ENCODE measurements around the gene DBNDD1.
"Not testable (repeated sequence)": the region's sequence is repeated elsewhere in the genome, so short reads cannot be mapped to it uniquely, and the experiment has no call there.

The DBNDD1 gene

DNA sequence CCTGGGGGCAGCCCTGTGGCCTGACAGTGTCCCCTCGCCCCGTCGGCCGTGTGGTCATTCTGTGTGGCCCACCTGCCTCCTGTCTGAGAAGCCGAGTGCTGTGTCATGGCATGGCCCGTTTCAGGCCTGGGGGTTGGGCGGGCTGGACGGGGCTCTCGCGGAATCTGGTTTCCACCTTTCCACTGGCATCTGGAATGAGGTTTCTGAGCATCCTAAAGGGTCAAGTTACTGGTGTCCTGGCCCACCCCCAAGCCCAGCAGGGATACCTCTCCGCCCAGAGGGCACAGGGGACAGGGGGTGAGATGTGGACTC is 7.8 kb downstream of the DBNDD1 start:
- DNase-seq (ENCODE audit: low read depth): no peak

DNA sequence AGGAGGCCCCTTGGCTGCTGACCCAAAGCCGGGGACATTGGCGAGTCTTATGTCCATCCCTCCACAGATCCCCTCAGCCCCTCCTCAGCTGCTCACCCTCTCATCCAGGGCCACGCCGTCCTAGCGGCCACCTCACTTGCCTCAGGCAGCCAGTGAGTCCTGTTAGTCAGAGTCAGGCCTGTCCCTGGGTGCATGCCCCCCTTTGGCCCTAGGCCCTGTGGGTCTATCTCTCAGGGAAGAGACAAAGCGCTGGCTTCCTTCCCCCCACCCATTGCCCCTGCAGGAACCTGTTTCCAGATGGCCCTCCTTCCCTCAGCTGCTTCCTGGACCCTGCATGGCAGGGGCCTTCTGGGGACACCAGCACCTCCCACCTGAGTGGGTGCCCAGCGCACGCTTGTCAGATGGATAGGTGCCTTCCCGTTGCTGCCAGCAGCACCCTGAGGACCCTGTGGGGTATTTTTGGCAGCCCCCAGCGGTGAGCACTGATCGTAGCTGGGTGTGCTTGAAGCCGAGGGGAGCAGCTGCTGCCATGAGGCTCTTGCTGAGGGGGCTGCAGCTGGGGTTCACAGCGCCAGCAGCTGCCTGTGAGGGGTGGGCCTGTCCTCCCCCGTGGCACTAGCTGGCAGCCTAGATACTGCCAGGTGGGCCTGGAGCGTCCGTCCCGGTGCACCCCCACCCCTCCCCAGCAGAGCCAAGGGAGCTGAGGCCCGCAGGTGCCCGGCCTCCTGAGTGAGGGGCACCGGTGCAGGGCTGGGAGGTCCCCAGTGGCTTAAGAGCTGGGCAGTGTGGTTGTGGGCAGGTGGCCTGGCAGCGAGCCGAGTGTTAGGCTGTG is 8.4 kb downstream of the DBNDD1 start:
- no peak for DNase-seq (ENCODE audit: low read depth)

DNA sequence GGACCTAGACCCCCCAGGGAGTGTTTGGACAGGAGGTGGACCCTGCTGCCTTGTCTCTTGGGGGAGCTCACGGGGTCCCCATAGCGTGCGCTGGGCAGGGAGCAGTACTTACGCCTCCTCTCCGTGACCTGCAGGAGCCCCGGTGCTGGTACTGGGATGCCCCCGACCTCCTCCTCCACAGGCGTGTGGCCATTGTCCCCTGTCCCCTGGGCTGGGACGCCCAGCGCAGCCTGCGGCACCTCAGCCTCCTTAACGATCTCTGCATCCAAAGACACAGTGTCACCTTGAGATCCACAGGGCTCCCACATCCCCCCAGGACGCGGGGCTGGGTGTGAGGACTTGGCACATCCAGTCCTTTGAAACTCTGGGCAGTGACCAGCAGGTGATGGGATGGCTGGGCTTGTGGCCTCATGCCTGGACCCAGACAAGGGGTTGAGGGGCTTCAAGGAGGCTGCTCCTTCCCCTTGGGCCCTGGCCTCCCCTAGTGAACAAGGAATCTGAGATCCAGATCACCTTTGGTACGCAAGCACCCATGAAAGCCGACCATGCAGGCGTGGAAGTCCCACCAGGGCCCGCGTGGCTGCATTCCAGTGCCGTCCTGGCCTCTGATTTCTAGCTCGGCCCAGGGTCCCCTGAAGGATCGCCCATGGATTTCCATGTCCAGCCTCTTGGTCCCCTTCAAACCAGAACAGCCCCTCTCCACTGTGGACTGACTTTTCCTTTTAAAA is 9.9 kb downstream of the DBNDD1 start:
- no peak for DNase-seq (ENCODE audit: low read depth)

DNA sequence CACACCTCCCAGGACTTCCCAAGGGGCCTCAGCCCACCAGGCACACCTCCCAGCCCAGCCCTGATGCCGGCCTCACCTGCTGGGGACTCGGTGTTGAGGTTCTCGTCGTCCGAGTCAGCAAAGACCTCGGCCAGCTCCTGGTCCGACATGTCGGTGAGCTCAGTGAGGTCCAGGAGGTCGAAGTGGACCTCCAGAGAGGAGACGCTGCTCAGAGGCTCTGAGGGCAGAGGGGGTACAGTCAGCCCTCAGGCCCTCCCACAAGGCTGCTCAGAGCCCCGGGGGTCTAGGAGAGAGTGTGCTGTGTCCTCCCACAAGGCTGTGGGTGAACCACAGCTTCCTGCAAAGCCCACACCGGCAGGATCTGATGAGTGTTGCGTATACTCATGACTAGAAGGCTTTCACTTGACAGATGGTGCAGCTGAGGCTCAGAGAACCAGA is 10.5 kb downstream of the DBNDD1 start:
- peak; percentile 32 for DNase-seq (ENCODE audit: low read depth)

DNA sequence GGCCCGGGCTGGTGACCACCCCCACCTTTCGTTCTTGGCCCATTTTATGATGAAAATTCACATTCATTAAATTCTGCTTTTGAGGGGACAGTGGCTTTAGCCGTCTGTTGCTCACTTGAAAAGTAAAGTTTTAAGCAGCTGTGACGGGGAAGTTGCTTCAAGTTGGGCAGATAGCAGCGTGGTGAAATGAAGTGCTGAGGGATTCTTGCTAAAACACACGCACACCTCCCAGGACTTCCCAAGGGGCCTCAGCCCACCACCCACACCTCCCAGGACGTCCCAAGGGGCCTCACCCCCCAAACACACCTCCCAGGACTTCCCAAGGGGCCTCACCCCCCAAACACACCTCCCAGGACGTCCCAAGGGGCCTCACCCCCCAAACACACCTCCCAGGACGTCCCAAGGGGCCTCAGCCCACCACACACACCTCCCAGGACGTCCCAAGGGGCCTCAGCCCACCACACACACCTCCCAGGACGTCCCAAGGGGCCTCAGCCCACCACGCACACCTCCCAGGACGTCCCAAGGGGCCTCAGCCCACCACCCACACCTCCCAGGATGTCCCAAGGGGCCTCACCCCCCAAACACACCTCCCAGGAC is 11.5 kb downstream of the DBNDD1 start:
- DNase-seq (ENCODE audit: low read depth): not testable (repeated sequence)

DNA sequence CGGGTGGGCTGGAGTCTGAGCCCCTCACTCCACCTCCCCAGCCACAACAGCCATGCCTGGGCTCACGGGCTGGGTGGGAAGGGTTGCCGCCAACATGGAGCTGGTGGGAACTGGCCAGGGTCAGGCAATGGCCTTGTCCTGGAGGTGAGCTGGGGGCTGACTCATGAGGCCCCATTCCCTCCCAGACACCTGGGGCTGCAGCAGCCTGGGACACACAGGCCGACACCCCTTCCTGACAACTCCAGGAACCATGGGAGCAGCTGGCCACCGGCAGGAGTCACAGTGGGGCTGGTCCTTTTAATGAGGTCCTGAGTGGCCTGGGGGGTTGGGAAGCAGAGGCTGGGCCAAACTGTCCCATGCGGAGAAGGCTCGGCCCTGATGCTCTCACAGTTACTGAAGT is 12.2 kb downstream of the DBNDD1 start:
- no peak for DNase-seq (ENCODE audit: low read depth)

DNA sequence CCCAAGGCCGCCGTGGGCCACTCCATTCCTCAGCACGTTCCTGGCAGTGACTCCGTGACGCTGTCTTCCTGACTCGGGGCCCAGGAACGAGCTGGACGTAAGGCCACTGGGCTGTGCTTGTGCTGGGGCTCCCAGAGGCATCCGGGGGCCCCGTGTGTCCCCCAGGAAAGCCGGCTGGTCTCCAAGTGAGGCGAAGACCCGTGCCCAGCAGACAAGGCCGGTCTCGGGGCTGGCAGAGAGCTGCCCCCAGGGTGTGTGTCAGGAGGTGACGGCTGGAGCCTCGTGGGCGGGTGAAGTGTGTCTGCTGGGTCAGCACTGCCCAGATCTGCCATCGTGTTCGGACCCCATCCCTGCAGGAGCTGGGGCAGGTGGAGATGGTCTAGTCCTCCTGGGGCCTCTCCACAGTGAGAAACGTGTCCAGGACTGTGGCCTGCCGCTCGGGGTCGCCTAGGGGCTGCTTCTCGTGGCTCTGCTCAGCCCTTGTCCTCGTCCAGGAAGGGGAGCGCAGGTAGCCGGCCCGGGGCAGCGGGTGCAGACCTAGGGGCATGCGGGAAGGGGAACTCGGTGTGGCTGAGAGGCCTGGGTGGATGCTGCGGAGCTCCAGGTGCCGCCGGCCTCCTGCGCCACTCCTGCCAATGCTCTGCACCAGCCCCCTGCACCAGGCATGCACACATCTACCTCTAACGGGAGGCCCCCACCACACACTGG is 13.1 kb downstream of the DBNDD1 start:
- DNase-seq (ENCODE audit: low read depth): no peak

DNA sequence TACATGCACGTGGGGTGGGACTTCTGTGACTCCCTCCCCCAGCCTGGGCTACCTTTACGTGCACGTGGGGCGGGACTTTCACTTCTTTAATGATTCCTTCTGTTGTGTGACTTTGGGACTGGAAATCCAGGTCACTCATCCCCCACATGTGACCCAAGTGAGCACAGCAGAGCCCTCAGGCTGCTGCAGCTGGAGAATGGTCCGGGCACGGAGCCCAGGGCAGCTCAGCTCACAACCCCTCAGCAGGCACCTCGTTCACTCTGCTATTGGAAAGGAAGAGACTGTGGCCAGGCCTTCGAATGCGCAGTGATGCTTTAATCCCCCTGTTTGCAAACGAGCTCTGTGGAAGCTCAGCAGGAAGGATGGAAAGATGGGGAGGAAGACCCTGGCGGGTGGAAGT is 14.7 kb downstream of the DBNDD1 start:
- no peak for DNase-seq (ENCODE audit: low read depth)

DNA sequence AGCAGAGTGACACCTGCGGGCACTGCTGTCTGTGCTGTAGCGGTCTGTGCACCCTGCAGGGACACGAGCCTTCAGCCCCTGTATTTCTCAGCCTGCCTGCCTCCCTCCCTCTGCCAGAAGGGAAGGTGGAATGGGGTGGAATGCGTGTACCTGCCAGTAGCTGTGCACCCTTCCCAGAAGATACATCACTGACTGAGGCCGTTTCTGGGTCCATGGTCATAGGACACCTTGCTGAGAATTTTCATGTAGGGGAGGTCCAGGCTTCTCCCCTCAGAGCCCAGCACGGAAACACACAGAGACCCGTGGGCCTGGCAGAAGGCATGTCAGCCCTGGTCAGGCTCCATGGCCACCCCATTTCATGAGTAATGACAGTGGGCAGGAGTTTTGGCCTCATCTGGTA is 16.5 kb downstream of the DBNDD1 start:
- no peak for DNase-seq (ENCODE audit: low read depth)

DNA sequence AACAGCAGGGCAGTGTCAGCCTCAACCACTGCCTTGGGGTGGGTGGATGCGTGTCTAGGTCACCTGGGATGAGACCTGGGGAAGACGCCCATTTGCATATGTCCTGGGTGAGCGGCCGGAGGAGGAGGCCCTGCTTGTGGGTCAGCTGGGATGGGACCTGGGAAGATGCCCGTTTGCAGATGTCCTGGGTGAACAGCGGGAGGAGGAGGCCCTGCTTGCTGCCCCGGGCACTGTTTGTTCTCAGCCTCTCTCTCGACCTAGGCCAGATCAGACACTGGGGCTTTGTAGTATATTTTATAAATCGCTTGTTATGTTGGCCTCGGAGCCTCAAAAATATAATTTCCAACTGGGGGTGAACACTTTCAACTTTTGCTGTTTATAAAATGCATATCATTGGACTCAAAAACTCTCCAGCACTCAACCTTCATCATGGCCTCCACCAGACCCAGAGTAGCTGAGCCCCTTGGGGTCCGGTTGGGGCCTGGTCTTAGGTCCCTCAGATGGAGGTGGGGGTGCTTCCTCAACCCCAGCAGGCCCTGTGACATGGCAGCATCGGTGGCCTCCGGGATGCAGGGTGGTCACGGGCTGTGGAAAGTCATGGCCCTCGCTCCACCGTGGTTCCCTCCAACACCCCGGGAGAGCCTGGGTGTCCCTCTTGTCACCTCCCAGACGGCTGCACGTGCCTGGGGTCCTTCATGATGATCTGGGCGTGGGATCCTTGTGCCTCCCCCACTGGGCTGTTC is 17.3 kb downstream of the DBNDD1 start:
- DNase-seq (ENCODE audit: low read depth): no peak

DNA sequence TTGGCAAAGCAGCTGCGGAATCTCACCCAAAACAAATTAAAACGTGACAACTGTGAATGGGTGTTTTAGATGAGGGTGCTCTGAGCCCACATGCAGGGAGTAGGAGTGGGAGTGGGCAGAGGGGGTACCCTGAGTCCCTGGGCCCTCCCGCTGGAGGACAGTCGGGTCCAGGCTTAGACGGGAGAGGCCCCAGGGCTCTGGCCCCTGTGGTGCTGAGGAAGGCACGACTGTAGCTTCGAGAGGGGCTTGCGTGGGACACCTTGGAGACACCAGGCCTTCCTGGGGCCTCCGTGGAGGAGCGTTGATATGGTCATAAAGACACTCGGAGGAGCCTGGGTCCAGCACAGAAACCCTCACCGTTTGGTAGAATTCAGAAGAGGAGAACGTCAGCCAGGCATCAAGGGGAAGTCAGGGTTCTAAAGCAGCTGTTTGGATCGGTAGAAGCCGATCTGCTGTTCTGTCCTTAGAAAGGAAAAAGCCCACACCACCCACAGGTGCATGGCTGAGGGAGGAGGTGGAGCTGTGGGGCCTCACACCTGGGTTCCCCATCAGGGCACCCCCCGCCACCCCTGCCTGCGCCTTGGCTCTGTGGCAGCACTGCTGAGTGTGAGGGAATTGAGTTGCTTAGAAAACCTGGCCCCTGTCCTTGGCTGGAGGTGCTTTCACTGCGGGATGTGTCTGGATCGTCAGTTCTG is 18.4 kb downstream of the DBNDD1 start:
- DNase-seq (ENCODE audit: low read depth): no peak

DNA sequence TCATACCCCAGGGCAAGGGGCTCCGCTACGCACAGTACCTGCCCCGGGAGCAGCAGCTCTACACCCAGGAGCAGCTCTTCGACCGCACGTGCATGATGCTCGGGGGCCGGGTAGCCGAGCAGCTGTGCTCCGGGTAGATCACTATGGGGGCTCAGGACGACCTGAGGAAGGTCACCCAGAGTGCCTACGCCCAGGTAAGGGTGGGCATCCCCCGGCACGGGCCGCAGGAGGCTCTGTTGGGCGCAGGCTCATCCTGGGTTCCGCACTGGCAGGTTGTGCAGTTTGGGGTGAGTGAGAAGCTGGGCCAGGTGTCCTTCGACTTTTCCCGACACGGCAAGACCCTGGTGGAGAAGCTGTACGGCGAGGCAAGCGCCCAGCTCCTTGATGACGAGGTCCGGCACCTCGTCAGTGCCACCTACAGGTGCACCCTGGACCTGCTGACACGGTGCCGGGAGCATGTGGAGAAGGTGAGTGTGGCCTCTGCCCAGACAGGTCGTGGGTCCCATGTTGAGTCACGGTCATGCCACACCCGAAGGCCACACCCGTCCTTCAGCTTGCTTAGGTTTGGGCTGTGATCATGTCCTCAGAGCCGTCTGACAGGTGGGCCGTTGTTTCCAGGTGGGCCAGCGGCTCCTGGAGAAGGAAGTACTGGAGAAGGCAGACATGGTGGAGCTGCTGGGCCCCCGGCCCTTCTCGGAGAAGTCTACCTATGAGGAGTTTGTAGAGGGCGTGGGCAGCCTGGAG is 19.3 kb downstream of the DBNDD1 start:
- DNase-seq (ENCODE audit: low read depth): no peak

DNA sequence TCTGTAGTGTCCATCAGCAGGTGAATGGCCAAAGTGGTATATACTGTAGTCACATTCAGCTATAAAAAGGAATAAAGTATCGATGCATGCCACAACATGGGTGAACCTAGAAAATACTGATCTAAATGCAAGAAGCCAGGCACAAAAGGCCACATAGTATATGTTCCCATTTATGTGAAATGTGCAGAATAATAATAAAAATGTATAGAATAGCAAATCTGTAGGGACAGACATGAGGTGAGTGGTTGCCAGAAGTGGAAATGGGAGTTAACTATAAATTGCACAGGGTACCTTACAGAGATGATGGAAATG is 23.1 kb downstream of the DBNDD1 start:
- DNase-seq (ENCODE audit: low read depth): no peak

DNA sequence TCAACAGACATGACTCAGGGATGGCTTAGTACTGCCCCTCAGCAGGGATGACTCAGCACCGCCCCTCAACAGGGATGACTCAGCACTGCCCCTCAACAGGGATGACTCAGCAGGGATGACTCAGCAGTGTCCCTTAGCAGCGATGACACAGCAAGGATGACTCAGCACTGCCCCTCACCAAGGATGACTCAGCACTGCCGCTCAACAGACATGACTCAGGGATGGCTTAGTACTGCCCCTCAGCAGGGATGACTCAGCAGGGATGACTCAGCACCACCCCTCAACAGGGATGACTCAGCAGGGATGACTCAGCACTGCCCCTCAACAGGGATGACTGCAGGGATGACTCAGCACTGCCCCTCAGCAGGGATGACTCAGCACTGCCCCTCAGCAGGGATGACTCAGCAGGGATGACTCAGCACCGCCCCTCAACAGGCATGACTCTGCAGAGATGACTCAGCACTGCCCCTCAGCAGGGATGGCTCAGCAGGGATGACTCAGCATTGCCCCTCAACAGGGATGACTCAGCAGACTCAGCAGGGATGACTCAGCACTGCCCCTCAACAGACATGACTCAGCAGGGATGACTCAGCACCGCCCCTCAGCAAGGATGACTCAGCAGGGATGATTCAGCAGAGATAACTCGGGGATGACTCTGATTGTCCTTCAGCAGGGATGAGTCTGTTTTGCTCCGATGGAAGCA is 23.6 kb downstream of the DBNDD1 start:
- DNase-seq (ENCODE audit: low read depth): not testable (repeated sequence)

DNA sequence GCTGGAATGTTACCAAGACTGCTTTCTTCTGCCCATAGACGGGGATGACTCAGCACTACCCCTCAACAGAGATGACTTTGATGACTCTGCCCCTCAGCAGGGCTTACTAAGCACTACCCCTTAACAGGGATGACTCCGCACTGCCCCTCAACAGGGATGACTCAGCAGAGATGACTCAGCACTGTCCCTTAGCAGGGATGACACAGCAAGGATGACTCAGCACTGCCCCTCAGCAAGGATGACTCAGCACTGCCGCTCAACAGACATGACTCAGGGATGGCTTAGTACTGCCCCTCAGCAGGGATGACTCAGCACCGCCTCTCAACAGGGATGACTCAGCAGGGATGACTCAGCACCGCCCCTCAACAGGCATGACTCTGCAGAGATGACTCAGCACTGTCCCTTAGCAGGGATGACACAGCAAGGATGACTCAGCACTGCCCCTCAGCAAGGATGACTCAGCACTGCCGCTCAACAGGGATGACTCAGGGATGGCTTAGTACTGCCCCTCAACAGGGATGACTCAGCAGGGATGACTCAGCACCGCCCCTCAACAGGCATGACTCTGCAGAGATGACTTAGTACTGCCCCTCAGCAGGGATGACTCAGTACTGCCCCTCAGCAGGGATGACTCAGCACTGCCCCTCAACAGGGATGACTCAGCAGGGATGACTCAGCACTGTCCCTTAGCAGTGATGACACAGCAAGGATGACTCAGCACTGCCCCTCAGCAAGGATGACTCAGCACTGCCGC is 24.4 kb downstream of the DBNDD1 start:
- DNase-seq (ENCODE audit: low read depth): peak; percentile 15

DNA sequence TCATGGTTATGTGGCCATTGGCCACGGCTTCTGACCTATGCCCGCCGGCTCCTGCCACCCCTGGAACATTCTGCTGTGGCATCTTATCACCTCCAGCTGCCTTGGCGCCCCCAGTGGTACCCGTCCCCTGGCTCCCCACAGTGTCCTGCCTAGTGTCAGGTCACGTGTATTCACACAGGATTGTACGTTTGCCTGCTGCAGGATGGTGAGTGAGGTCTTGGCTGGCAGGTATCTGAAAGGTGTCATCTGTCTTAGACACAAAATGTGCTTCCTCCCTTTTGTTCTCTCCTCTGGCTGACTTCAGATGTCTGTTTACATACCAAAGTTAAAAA is 24.9 kb downstream of the DBNDD1 start:
- no peak for DNase-seq (ENCODE audit: low read depth)

DNA sequence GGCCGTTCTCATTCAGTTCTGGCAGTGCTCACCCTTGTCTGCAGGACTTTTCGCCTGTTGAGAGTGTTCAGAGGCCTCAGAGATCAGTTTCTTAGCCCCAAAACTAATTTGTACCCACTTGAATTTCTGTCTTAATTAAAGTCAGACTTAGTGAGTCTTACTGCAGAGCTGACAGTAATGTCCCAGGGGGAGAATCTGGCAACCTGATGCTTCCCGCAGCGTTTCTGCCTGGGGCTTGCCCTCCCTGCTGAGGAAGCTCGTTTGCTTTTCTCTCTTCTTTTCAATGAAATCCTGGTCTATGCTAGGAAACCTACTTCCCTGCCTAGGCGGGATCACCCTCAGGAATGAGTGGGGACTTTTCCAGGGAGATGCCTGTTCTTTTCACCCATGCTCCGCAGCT is 25.3 kb downstream of the DBNDD1 start:
- DNase-seq (ENCODE audit: low read depth): no peak

DNA sequence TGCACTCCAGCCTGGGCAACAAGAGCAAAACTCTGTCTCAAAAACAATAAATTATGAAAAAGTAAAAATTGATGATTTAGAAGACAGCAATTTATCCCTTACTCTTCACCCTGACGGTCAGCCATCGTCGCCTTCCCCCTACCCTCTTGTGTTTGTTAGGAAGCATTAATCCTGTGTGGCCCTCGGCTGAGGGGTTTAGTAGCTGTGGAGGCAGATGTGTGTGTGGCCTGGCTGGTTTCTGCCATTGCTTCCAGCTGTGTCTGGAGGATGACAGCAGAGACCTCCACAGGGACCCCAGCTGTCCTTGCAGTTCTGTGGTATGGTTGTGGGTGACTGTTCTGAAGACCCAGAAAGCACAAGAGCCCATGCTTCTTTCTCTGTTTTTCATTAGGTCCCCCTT is 25.9 kb downstream of the DBNDD1 start:
- no peak for DNase-seq (ENCODE audit: low read depth)

DNA sequence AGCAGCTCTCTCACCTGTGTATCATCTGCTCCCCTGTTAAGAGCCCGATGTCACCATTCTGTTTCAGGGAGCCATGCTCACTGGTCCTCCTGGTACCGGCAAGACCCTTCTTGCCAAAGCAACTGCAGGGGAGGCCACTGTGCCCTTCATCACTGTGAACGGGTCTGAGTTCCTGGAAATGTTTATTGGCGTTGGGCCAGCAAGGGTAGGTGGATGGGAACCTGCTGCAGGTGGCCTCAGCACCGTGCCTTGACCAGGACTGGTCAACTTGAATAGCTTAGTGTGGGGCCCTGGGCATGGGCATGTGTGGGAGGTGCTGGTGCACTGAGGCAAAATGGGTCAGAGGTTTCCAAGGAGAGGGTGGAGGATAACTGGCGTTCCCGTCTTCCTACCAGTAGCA is 28.5 kb downstream of the DBNDD1 start:
- DNase-seq (ENCODE audit: low read depth): no peak

DNA sequence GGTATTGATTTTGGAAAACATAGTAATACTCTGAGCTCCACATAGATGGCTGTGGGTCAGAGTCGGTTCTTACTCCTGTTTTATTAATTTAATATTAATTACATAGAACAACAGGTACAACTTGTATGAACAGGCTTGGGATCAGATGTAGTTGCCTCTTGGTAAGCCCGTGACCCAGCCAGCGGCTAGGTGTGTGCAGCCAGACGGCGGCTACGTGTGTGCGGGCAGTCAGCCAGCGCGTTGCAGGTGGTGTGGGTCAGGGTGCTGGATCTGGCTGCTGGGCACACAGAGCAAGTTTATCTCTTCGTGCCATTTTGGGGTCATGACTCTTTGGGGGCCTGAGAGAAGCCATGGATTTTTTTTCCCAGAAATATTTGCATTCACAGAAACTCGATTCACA is 30.3 kb downstream of the DBNDD1 start:
- no peak for DNase-seq (ENCODE audit: low read depth)
